Astrocyte (in vitro differentiated cells and primary cell): ENCODE results near the gene TSPAN32. TPM values are rescaled to one million over a fixed set of nuclear protein-coding genes. Genes with fewer than 3 reads are reported as not detected.

ENCODE experiments used
- DNase-seq: peaks from one replicate; pipeline ENCODE4 v3.0.0-alpha.2; 2010; ENCODE audit warnings: low read depth
- FAIRE-seq: peaks from 2 replicates; lab custom pipeline; 2011; peaks lifted over from hg19 to GRCh38; lab: Jason Lieb, UNC
- H2AFZ ChIP-seq: 2 replicates; pipeline ENCODE4 v1.6.0; 2012; ENCODE audit warnings: low read depth, low read length, inconsistent platforms
- H3K27ac ChIP-seq: 2 replicates; pipeline ENCODE4 v1.5.1; 2011; ENCODE audit warnings: low read depth, low read length, inconsistent platforms
- H3K27me3 ChIP-seq: 2 replicates; pipeline ENCODE4 v1.6.0; 2011; ENCODE audit warnings: low read length, inconsistent platforms; ENCODE audit not compliant: insufficient read depth
- H3K36me3 ChIP-seq: 2 replicates; pipeline ENCODE4 v1.5.1; 2011; ENCODE audit warnings: low read length, inconsistent platforms; ENCODE audit not compliant: insufficient read depth
- H3K4me1 ChIP-seq: 2 replicates; pipeline ENCODE4 v1.5.1; 2011; ENCODE audit warnings: low read length, inconsistent platforms; ENCODE audit not compliant: insufficient read depth
- H3K4me2 ChIP-seq: 2 replicates; pipeline ENCODE4 v1.6.0; 2012; ENCODE audit warnings: low read length, inconsistent platforms
- H3K4me3 ChIP-seq: 2 replicates; pipeline ENCODE4 v1.5.1; 2011; ENCODE audit warnings: low read depth, mild to moderate bottlenecking, low read length, inconsistent platforms; ENCODE audit not compliant: insufficient read depth
- H3K79me2 ChIP-seq: 2 replicates; pipeline ENCODE4 v1.6.0; 2012; ENCODE audit warnings: mild to moderate bottlenecking, low read length, inconsistent platforms; ENCODE audit not compliant: insufficient read depth
- H3K9ac ChIP-seq: 2 replicates; pipeline ENCODE4 v1.6.0; 2012; ENCODE audit warnings: mild to moderate bottlenecking, low read length, inconsistent platforms
- H3K9me3 ChIP-seq: 2 replicates; pipeline ENCODE4 v1.5.1; 2012; ENCODE audit warnings: low read depth, mild to moderate bottlenecking, low read length, inconsistent platforms; ENCODE audit not compliant: insufficient read depth
- H4K20me1 ChIP-seq: 2 replicates; pipeline ENCODE4 v1.6.0; 2012; ENCODE audit warnings: low read length, inconsistent platforms; ENCODE audit not compliant: insufficient read depth
- H3K27ac Mint-ChIP-seq: one replicate; pipeline ENCODE4 v1.8.0; 2021; ENCODE audit warnings: mild to moderate bottlenecking, mixed read lengths; ENCODE audit not compliant: unreplicated experiment
- H3K27me3 Mint-ChIP-seq: one replicate; pipeline ENCODE4 v1.8.0; 2021; ENCODE audit warnings: low read depth, mixed read lengths; ENCODE audit not compliant: unreplicated experiment
- H3K36me3 Mint-ChIP-seq: one replicate; pipeline ENCODE4 v1.8.0; 2021; ENCODE audit warnings: low read depth, mixed read lengths; ENCODE audit not compliant: unreplicated experiment
- H3K4me1 Mint-ChIP-seq: one replicate; pipeline ENCODE4 v1.8.0; 2021; ENCODE audit warnings: low read depth, mixed read lengths; ENCODE audit not compliant: unreplicated experiment
- H3K4me3 Mint-ChIP-seq: one replicate; pipeline ENCODE4 v1.8.0; 2021; ENCODE audit warnings: mild to moderate bottlenecking, moderate library complexity, mixed read lengths; ENCODE audit not compliant: unreplicated experiment
- H3K9me3 Mint-ChIP-seq: one replicate; pipeline ENCODE4 v1.8.0; 2021; ENCODE audit warnings: mild to moderate bottlenecking, mixed read lengths; ENCODE audit not compliant: unreplicated experiment
- EZH2 ChIP-seq: IDR thresholded peaks from 2 replicates; pipeline ENCODE4 v1.6.1; 2012; ENCODE audit warnings: mild to moderate bottlenecking, low read length, inconsistent platforms; ENCODE audit not compliant: insufficient read depth
- total RNA-seq: library from RNA; stranded (reverse); gene quantifications from 2 replicates; pipeline ENCODE4 v1.2.1, GENCODE V29; 2021
- TF ChIP-seq, protein P1 (sequence below): IDR thresholded peaks from 2 replicates; pipeline ENCODE4 v1.5.1; 2011; ENCODE audit warnings: low read depth, mild to moderate bottlenecking, inconsistent platforms, low read length, moderate library complexity; ENCODE audit not compliant: insufficient read depth

The TSPAN32 gene
- total RNA-seq, 1 donor from 2014 or later, result not detected

DNA sequence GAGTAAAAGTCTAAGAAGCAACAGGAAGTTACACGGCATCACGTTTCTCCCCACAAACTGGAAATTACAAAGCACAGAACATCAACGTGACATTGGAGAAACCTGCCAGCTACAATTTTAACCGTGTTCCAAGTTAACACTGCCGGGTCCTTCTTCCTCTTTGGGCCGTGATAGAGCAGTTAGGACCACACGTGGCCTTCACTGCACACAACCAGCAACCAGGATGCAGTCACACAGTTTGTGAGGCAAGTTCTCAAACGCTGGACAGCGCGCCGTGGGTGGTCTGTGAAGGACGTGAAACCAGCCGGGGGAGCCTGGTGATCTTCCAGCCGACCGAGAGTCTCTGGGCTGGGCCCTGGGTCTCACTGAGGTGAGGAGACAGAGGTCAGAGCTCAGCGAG, 14.7 kb upstream of the TSPAN32 start:
- peaks cover 53% of the 10 kb centered on the region for H3K27me3 Mint-ChIP-seq
- no peaks in the 10 kb centered on the region for H3K36me3 ChIP-seq
- H3K4me2 ChIP-seq, result no peak overlapping the region
- no peak overlapping the region for H3K27ac ChIP-seq
- H3K9me3 ChIP-seq, result no peaks in the 10 kb centered on the region
- H3K9me3 Mint-ChIP-seq, result peaks cover 12% of the 10 kb centered on the region
- H3K79me2 ChIP-seq, result no peaks in the 10 kb centered on the region
- no peaks in the 10 kb centered on the region for H3K36me3 Mint-ChIP-seq
- no peaks in the 10 kb centered on the region for H3K4me1 ChIP-seq
- no peak overlapping the region for H3K27ac Mint-ChIP-seq
- TF ChIP-seq EZH2, result no peak
- TF ChIP-seq, protein P1, sequence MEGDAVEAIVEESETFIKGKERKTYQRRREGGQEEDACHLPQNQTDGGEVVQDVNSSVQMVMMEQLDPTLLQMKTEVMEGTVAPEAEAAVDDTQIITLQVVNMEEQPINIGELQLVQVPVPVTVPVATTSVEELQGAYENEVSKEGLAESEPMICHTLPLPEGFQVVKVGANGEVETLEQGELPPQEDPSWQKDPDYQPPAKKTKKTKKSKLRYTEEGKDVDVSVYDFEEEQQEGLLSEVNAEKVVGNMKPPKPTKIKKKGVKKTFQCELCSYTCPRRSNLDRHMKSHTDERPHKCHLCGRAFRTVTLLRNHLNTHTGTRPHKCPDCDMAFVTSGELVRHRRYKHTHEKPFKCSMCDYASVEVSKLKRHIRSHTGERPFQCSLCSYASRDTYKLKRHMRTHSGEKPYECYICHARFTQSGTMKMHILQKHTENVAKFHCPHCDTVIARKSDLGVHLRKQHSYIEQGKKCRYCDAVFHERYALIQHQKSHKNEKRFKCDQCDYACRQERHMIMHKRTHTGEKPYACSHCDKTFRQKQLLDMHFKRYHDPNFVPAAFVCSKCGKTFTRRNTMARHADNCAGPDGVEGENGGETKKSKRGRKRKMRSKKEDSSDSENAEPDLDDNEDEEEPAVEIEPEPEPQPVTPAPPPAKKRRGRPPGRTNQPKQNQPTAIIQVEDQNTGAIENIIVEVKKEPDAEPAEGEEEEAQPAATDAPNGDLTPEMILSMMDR, result no peak
- H3K9ac ChIP-seq, result no peak overlapping the region
- DNase-seq (no peak), FAIRE-seq (no peak)
- H2AFZ ChIP-seq, result no peak overlapping the region
- no peak overlapping the region for H3K4me3 Mint-ChIP-seq
- H4K20me1 ChIP-seq, result no peaks in the 10 kb centered on the region
- H3K27me3 ChIP-seq, result peaks cover 7% of the 10 kb centered on the region
- H3K4me3 ChIP-seq, result no peak overlapping the region
- no peaks in the 10 kb centered on the region for H3K4me1 Mint-ChIP-seq

DNA sequence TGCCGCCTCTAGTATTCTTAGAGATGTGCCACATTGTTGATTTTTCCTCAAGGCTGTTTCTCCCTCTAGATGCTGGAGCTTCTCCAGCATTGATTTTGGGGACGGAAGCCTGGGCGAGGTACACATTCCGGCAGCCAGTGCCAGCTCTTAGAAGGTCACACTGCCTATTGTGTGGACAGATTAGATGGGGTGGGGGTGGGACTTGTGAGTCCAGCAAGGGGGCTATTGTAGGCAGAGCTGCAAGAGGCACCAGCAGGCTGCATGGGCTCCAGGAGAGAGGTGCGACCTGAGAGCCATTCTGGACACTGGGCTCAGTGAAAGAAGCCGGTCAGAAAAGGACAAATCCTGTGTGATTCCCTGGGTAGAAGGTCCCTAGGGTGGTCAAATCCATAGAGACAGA, 12.5 kb upstream of the TSPAN32 start:
- Histone ChIP-seq H3K27me3 (peaks cover 7% of the 10 kb centered on the region), H3K4me1 (no peaks in the 10 kb centered on the region), H2AFZ (no peak overlapping the region), H3K4me2 (no peak overlapping the region), H3K79me2 (no peaks in the 10 kb centered on the region), H3K36me3 (no peaks in the 10 kb centered on the region), H3K27ac (no peak overlapping the region), H4K20me1 (no peaks in the 10 kb centered on the region), H3K9me3 (no peaks in the 10 kb centered on the region), H3K4me3 (no peak overlapping the region), H3K9ac (no peak overlapping the region)
- no peak overlapping the region for H3K4me3 Mint-ChIP-seq
- no peak for DNase-seq
- no peak overlapping the region for H3K27ac Mint-ChIP-seq
- peaks cover 8% of the 10 kb centered on the region for H3K9me3 Mint-ChIP-seq
- peaks cover 68% of the 10 kb centered on the region for H3K27me3 Mint-ChIP-seq
- H3K36me3 Mint-ChIP-seq, result peaks cover 3% of the 10 kb centered on the region
- TF ChIP-seq, protein P1, result no peak
- no peak for TF ChIP-seq EZH2
- no peaks in the 10 kb centered on the region for H3K4me1 Mint-ChIP-seq
- no peak for FAIRE-seq

GRCh38 chr11:2289859-2290258, 12.0 kb upstream of the TSPAN32 start:
- Histone ChIP-seq H3K9me3 (no peaks in the 10 kb centered on the region), H3K27ac (no peak overlapping the region), H2AFZ (no peak overlapping the region), H3K79me2 (no peaks in the 10 kb centered on the region), H3K27me3 (peaks cover 7% of the 10 kb centered on the region), H3K9ac (no peak overlapping the region), H4K20me1 (no peaks in the 10 kb centered on the region), H3K36me3 (no peaks in the 10 kb centered on the region), H3K4me3 (no peak overlapping the region), H3K4me1 (no peaks in the 10 kb centered on the region), H3K4me2 (no peak overlapping the region)
- H3K4me3 Mint-ChIP-seq, result no peak overlapping the region
- TF ChIP-seq EZH2, result no peak
- TF ChIP-seq, protein P1, result no peak
- no peaks in the 10 kb centered on the region for H3K4me1 Mint-ChIP-seq
- H3K27me3 Mint-ChIP-seq, result peaks cover 69% of the 10 kb centered on the region
- H3K9me3 Mint-ChIP-seq, result peaks cover 13% of the 10 kb centered on the region
- DNase-seq (no peak), FAIRE-seq (no peak)
- H3K27ac Mint-ChIP-seq, result no peak overlapping the region
- H3K36me3 Mint-ChIP-seq, result peaks cover 3% of the 10 kb centered on the region
